Measurements from ENCODE around the gene FUT3.

GRCh38 chr19:5832527-5833216, 18.6 kb downstream of the FUT3 start:
- TF ChIP-seq CTCF (IDR thresholded peaks at IDR 0.05) (no peak), POLR2A (IDR thresholded peaks at IDR 0.05) (no peak)

All from lower leg skin (tissue), 3 donors.